ENCODE results near the gene KRTAP10-12.

- TF ChIP-seq TAF1 (IDR thresholded peaks at IDR 0.05; ENCODE audit: borderline replicate concordance, low read depth, low read length) (no peak), POLR2A (IDR thresholded peaks at IDR 0.05; ENCODE audit: low read depth, low read length) (no peak), POLR2AphosphoS5 (IDR thresholded peaks at IDR 0.05; ENCODE audit: low read depth, low read length) (no peak)
These were observed 36.0 kb downstream of the KRTAP10-12 start for GRCh38 chr21:44732956-44733355.

Data from GM12892 (cell line).